Endometrial microvascular endothelial cells (primary cell): Measurements from ENCODE around the gene SELENOW. TPM values are rescaled to one million over a fixed set of nuclear protein-coding genes. Genes with fewer than 3 reads are reported as not detected.
"Not testable (repeated sequence)": the region's sequence is repeated elsewhere in the genome, so short reads cannot be mapped to it uniquely, and the experiment has no call there.

Source experiments
- in situ Hi-C: cut with HindIII; loops from 2 replicates; pipeline ENCODE4 v1.10.0; 2017; ENCODE audit warnings: low sequenced_read_pairs, low pct_unique_long_range_greater_than_20kb; ENCODE audit errors: inconsistent ontology term
- total RNA-seq: library from RNA; depleted of rRNA; stranded (reverse); fragments of >200 nt; gene quantifications from one replicate; pipeline ENCODE4 v1.2.3, GENCODE V29; 2015; ENCODE audit errors: inconsistent ontology term

SELENOW gene
- total RNA-seq, 1 donor from 2014 or later: 718 TPM

- in situ Hi-C loops: no loop called here
Measured at GRCh38 chr19:47805313-47805712, 26.8 kb downstream of the SELENOW start.

- in situ Hi-C loops: no loop called here
Measured at GRCh38 chr19:47806435-47806834, 27.9 kb downstream of the SELENOW start.

GRCh38 chr19:47813304-47813994 is 34.9 kb downstream of the SELENOW start:
- in situ Hi-C loops: no loop called here

- in situ Hi-C loops: no loop called here
Measured at GRCh38 chr19:47813995-47814328, 35.5 kb downstream of the SELENOW start.

GRCh38 chr19:47816270-47816669 is 37.8 kb downstream of the SELENOW start:
- in situ Hi-C loops: not testable (repeated sequence)

- in situ Hi-C loops: not testable (repeated sequence)
Measured at GRCh38 chr19:47818221-47818620, 39.7 kb downstream of the SELENOW start.

GRCh38 chr19:47819858-47820257 is 41.4 kb downstream of the SELENOW start:
- in situ Hi-C loops: no loop called here

- in situ Hi-C loops: no loop called here
Measured at GRCh38 chr19:47820410-47820809, 41.9 kb downstream of the SELENOW start.

GRCh38 chr19:47821460-47822020 is 43.0 kb downstream of the SELENOW start, which contains the start of gene CRX:
CRX (plus strand) TSS chr19:47821937; CDS start chr19:47834444, 12,507 bp downstream.
- in situ Hi-C loops: no loop called here

- in situ Hi-C loops: no loop called here
Measured at GRCh38 chr19:47824396-47824795, 45.9 kb downstream of the SELENOW start.

GRCh38 chr19:47826800-47827199 is 48.3 kb downstream of the SELENOW start:
- in situ Hi-C loops: no loop called here

GRCh38 chr19:47832723-47833122 is 54.2 kb downstream of the SELENOW start:
- in situ Hi-C loops: no loop called here

Other genes starting within 250 kb of the SELENOW start
- gene ZNF541, start 205.6 kb upstream of the SELENOW start, total RNA-seq: not detected
- 2.6 TPM for gene BICRA, start 169.6 kb upstream of the SELENOW start, total RNA-seq
- 205 TPM for gene EHD2, start 65.3 kb upstream of the SELENOW start, total RNA-seq
- 149 TPM for gene NOP53, start 33.2 kb upstream of the SELENOW start, total RNA-seq
- gene TPRX1, start 25.8 kb downstream of the SELENOW start, total RNA-seq: not detected
- not detected for gene CRX, start 43.2 kb downstream of the SELENOW start, total RNA-seq
- gene TPRX2, start 80.5 kb downstream of the SELENOW start, total RNA-seq: not detected
- not detected for gene SULT2A1, start 107.6 kb downstream of the SELENOW start, total RNA-seq
- gene BSPH1, start 213.5 kb downstream of the SELENOW start, total RNA-seq: not detected
- gene ELSPBP1, start 215.9 kb downstream of the SELENOW start, total RNA-seq: not detected